Activated gamma-delta T cell treated with Interleukin-2 at 50 U/mL for 16 hours (primary cell): Measurements from ENCODE around the gene CDC42EP5.
"Not testable (repeated sequence)": the region's sequence is repeated elsewhere in the genome, so short reads cannot be mapped to it uniquely, and the experiment has no call there.

Source experiments
- DNase-seq: peaks from one replicate; pipeline ENCODE4 v3.0.0-alpha.2; 2020

CDC42EP5 gene

DNA sequence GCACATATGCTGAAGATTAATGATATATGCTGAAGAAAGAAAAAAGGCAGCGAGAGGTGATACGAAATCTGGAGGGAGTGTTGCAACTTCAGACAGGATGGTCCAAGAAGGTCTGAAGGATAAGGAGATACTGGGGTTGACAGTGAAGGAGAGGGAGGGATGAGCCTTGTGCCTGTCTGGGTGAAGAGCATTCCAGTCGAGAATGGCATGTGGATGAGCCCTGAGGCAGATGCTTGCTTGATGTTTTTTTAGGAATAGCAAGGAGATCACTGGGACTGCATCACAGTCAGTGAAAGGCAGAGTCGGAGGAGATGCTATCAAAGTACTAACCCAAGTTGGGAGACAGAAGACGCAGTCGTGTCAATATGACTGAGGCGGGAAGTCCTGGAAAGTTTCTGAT, 16.2 kb upstream of the CDC42EP5 start:
- DNase-seq, result no peak

DNA sequence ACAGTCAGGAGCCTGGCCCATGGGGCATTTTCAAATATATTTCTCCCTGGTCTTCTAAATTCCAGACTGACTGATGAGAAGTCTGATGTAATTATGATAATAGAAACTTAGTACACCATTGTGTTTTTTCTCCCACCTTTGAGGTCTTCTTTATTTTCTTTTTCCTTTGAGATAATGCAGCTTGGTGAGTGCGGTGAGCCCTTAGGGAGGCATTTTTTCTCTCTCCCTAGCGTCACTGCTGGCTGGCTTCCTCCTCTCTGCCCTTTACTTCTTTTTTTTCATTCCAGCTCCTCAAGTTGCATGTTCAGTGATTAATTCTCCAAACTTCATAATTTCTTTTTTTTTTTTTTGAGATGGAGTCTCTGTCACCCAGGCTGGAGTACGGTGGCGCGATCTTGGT, 12.8 kb upstream of the CDC42EP5 start:
- no peak for DNase-seq

- no peak for DNase-seq
These were observed 11.4 kb upstream of the CDC42EP5 start for GRCh38 chr19:54484451-54484850.

GRCh38 chr19:54482889-54483288, 9.8 kb upstream of the CDC42EP5 start:
- DNase-seq, result no peak

DNA sequence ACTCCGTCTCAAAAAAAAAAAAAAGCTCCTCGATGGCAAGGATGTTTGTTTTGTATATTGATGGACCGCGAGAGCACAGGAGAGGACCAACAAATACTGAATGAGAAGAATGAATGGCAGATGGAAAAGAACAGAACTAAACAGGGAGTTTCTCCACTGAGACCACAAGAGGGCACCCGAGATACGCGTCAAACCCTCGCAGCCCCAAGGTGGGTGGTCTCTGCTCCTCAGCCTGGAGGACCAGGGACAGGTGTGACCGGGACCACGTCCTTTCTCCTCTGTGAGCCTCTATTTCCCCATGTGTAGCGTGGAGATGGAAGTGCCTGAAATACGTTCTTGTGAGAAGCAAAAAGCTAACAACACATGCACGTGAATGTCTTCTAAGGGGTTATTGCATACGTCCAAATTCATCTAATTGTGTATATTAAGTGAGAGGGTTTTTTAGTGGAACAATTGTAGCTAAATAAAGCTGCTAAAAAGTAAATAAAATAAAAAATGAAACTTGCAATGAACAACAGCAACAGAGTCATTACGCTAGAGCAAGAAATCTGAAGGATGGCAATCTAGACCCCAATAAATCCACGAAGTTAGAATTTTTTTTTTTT, 8.3 kb upstream of the CDC42EP5 start:
- no peak for DNase-seq

- no peak for DNase-seq
These were observed 7.0 kb upstream of the CDC42EP5 start for GRCh38 chr19:54480051-54480450.

DNA sequence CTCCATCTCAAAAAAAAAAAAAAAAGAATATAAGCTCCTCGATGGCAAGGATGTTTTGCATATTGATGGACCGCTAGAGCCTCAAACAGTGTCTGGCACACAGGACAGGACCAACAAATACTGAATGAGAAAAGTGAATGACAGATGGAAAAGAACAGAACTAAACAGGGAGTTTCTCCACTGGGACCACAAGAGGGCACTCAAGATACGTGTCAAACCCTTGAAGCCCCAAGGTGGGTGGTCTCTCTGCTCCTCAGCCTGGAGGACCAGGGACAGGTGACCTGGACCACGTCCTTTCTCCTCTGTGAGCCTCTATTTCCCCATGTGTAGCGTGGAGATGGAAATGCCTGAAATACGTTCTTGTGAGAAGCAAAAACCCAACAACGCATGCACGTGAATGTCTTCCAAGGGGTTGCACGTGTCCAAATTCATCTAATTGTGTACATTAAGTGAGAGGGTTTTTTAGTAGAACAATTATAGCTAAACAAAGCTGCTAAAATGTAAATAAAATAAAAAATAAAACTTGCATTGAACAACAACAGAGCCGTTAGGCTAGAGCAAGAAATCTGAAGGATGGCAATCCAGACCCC, 5.7 kb upstream of the CDC42EP5 start:
- DNase-seq, result no peak

GRCh38 chr19:54477650-54478049, 4.6 kb upstream of the CDC42EP5 start:
- DNase-seq, result no peak

GRCh38 chr19:54475706-54476105, 2.6 kb upstream of the CDC42EP5 start:
- no peak for DNase-seq

GRCh38 chr19:54473892-54474372, 836 bp upstream of the CDC42EP5 start:
- DNase-seq, result no peak

- no peak for DNase-seq
These were observed 1.9 kb downstream of the CDC42EP5 start for GRCh38 chr19:54470991-54471782.

DNA sequence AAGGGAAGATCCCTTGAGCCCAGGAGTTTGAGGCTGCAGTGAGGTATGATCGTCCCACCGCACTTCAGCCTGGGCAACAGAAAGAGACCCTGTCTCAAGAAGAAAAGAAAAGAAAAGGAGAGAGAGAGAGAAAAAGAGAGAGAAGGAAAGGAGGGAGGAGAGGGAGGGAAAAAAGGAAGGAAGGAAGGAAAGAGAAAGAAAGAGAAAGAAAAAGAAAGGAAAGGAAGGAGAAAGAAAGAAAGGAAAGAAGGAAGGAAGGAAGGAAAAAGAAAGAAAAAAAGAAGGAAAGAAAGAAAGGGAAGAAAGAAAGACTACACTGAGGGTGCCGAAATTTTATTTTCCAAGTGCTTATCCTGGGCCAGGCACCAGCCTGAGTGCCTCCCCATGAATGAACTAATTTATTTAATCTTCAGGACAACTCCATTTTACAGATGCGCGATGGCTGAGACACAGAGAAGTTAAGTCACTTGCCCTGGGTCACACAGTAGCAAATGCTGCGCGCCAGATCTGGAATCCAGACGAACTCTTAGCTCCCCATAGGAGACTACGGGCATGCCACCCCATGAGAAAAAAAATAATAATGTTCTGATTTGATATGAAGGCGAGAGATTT, 2.7 kb downstream of the CDC42EP5 start:
- no peak for DNase-seq

GRCh38 chr19:54469496-54469934, 3.6 kb downstream of the CDC42EP5 start:
- DNase-seq, result no peak

GRCh38 chr19:54466110-54466480, 7.0 kb downstream of the CDC42EP5 start:
- DNase-seq, result not testable (repeated sequence)

DNA sequence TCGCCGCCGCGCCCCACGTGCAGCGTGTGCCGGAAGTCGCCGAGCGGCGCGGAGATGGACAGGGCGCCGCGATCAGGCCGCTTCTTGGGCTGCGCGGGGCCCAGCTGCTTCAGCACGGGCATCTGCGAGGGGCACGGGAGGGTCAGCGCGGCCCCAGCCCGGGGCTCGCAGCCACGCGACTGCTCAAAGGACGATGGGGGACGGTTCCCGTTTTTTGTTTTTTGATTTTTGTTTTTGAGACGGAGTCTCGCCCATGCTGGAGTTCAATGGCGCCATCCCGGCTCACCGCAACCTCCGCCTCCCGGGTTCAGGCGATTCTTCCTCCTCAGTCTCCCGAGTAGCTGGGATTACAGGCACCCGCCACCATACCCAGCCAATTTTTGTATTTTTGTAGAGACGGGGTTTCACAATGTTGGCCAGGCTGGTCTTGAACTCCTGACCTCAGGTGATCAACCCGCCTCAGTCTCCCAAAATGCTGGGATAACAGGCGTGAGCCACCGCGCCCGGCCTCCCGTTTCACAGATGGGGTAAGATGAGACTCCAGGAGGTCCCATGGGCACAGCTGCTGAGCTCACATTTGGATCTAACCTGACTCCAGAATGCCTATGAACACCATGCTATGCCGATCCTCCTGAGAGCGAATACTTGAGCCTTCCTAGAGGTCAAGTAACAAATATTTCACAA, 7.5 kb downstream of the CDC42EP5 start:
- DNase-seq, result no peak

- peak; percentile 56 for DNase-seq
These were observed 8.3 kb downstream of the CDC42EP5 start for GRCh38 chr19:54464630-54465425.

DNA sequence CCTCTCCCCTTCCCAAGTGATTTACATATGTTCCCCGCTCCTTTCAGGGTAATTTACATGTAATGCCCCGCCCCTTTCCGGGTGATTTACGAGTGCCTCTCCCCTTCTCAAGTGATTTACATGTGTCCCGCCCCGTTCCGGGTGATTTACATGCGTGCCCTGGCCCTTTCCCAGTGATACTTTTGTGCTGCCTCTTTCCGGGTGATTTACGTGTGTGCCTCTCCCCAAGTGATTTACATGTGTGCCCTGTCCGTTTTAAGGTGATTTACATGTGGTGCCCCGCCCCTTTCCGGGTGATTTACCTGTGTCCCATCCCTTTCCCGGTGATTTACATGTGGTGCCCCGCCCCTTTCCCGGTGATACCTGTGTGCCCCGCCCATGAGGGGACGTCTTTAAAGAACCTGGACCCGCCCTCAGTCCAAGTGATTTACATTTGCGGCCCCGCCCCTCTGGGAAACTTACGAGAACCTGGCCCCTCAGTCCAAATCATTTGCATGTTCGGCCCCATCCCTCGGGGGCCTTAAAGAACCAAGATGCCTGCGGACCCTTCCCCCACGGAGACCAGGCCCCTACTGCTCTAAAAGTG, 9.0 kb downstream of the CDC42EP5 start:
- DNase-seq, result peak; percentile 70

DNA sequence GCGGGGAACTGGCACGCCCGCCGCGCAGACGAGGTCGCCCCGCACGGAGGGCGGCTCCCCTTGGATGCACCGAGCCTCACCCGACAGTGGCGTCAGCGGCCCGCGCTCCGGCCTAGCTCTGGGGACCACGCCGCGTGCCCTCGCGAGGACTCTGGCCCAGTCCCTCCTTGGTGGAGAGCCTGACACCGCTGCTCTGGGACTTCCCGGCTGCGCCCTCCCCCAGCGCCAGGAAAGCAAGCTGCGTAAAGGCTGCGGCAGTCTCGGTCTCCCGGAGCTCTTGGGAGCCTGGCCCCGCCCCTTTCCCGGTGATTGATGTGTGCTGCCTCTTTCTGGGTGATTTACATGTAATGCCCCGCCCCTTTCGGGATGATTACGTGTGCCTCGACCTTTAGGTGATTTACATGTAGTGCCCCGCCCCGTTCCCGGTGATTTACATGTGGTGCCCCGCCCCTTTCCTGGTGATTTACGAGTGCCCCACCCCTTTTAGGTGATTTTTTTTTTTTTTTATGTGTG, 9.5 kb downstream of the CDC42EP5 start, which contains the start of gene LENG9:
LENG9 (minus strand) TSS at position 248 of the 513 bp plus-strand sequence. CDS start 252 bp downstream, outside the sequence.
- DNase-seq, result peak; percentile 83

DNA sequence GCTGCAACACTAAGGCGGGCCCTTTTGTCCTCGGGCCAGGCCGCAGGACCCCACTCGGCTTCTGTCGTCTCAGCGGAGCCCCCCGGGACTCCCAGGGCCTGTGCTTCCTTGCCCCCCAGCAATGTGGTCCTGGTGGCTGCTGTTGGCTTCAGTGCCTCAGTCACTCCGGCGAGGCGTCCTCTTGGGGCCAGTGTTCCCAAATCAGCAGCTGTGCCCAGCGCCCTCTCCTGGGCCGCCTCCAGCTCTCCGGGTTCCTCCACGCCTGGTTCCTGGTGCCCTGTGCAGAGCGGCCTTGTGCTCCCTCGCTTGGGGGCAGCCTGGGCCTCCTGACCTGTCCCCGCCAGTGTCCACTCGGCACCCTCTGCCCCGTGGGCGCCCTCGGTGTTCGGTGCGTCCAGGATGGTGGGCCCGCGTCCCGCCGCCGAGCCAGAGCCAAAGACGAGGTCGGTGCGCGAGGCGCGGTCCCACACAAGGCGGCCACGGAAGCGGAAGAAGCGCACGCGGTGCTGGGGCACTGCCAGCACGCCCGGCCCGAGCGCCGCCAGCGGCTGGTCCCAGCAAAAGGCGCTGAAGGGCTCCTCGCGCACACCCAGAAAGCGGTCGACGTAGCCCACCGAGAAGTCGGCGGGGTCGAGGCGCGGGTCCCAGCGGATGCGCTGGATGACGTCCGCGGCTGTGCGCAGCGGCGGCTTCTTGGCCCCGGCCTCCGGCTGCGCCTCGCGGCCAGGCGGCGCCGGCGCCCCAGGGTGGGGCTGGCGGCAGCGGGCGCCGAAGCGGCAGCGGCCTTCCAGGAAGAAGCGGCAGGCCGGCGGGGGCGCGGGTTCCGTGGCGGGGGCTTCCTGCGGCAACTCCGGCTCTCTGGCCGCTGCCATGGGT, 10.2 kb downstream of the CDC42EP5 start:
- peak; percentile 60 for DNase-seq

DNA sequence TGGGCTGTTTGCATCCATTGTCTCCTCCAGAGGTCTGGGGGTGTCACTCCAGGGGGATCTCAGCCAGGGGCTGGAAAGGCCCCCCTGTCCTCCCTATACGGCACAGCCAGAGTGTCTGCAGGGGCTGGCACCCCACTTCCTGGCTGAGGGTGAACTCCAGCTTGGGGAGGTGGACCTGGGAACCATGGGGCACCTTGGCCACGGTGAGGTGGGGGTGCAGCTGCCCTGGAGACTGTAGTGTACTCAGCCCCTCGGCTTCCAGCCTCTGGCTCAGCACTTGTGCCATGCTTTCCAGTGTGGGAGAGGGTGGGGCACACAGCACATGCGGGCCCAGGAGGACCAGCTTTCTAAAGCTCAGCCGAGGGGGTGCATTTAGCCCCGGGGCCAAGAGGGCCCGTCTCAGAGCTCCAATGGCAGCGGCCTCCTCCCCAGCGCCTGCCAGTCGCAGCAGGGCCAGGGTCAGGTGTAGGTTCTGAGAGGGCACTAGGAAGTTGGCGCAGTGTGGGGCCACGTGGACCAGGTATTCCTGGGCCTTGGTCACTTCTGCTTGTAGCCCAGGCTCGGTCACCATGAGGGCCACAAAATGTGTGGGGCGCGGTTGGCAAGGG, 10.9 kb downstream of the CDC42EP5 start:
- DNase-seq, result no peak
